GM18507 (cell line): ENCODE measurements around the gene DOK3.

Experiments
- DNase-seq: peaks from one replicate; pipeline ENCODE4 v3.0.0; 2011; ENCODE audit warnings: low read depth; ENCODE audit not compliant: insufficient read length; ENCODE audit errors: extremely low spot score
- FAIRE-seq: peaks from 2 replicates; lab custom pipeline; 2011; peaks lifted over from hg19 to GRCh38; lab: Jason Lieb, UNC

The DOK3 gene

DNA sequence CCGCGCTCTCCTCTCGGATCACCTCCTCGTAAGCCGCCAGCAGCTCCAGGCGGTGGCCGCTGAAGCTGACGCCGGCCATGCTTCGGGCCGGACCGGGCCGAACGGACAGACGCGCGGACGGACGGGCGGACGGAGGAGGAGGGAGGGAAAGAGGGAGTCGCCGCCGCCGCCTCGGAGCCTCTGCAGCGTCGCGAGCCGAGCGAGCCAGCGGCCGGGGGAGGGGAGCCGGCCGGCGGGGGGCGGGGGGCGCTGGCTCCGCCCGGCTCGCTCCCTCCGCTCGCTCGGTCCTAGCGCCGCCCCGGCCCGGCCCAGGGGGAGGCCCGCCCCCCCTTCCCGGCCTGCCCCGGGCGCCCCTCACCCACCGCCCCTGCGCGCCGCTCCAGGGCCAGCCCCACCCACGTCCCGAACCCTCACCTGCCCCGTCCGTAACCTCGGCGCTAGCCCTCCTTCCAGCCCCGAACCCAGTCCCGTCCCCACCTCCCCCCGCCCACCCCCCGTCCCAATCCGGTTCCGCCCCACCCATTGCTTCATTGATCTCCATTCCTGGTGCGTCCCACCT is 36.1 kb downstream of the DOK3 start, which contains the start of gene DBN1:
Gene DBN1 (minus strand): TSS at position 192 of the 559 bp plus-strand sequence. CDS start 113 bp downstream, at position 79.
- no peak for DNase-seq
- FAIRE-seq: no peak

DNA sequence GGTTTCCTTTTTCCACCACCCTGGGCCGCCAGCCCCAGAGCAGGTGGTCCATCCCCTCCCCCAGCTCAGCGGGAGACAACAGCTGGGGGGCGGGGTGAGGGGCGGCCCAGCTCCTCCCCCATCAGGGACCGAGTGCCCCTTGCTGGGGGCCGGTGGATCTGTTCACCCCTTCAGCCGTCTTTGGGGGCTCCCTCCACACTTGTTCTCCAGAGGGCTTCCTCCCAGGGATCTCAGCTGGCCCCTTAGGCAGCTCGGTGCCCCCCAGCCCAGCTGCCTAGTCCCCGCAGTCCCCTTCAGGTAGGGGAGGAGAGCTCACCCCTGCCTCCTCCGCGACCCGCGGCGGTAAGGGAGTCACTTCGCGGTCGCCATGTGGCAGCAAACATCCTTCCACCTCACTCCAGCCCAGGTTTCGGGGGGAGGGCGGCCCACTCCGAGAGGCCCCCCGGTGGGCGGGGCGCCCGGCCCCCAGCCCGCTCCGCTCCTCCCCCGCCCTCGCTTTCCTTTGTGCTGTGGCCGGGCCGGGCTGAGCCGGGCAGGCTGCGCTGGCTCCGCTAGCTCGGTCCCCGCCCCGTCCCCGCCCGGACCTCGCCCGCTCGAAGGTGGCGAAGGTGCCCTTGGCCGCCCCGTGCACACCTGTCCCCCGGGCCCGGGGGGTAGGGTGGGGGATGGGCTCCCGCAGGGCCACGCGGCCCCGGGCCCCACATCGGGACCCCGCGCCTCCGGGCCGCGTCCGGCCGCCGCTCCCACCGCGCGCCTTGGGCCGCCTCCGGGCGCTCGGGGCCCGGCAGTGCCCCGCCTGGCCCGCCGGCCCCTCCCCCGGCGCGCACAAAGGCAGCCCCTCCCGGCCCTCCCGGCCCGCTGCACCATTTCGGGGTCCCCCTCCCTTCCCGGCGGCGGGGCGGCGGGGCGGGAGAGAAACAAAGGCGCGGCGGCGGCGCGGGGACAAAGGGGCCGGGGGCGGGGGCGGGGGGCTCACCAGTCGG is 36.9 kb downstream of the DOK3 start:
- no peak for DNase-seq

DNA sequence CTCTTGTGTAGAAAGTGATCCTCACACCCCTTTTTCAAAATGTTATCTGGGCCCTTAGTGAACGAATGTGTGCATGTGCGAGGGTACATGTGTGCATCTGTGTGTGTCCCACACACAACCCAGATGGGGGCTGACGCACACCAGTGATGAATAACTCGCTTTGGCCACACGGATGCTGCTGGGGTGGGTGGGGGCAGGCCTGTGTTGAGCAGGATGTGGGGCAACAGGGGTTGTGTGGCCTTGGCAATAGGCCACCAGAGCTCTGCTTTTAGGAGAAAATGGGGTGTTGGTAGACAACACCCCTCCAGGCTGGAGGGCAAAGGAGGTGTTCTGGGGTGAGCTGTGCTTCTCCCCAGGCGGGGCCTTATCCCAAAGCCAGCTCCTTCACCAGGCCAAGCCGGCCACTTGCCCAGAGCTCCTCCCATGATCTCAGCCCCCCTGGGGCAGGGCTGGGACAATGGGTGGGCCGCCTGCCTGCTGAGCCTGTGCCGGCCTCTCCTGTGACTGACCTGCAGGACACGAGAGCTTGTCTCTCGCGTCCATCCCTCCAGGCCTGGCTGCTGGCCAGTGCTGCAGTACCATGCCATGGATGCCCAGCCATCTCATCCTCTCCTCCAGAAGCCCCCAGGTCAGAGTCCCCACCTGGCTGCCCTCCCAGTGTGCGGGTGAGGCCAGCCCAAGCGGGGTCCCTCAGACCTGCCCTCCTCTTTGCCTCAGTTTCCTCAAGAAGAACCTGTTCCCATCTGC is 37.8 kb downstream of the DOK3 start:
- FAIRE-seq: no peak
- DNase-seq: no peak

More for the DNA sequence above, 36.9 kb downstream of the DOK3 start:
- no peak for FAIRE-seq

DNA sequence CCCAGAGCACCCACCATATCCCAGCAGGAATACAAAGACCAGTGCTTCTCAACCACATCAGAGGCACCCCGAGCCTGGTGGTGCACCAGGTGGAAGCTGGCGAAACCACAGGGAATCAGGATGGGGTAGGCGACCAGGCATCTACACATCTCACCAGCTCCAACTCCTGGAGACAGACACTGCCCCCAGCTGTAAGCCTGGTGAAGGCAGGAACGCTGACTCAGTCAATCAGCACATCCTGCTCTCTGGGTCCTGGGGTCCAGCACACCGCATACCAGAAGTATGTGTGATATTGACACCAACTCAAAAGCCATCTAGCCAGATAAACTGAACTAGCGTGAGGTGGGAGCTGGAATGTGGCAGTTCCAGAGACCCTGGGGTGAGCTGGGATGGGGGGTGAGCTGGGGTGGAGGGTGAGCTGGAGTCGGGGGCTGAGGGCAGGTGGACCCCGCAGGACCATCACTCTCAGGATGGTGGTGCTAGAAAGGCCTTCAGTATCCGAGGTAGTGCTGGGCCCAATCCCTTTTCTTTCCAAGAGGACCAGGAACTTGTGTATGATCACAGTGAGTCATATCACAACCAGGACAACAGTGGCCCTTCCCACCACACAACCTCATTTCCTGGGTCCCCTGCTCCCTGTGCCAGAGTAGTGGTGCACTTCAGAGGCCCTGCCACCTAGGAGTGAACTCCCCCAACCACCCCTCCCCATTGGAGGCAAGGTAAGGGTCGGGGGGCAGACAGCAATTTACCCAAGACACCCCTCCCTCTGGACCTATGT is 38.7 kb downstream of the DOK3 start:
- FAIRE-seq (no peak), DNase-seq (no peak)

DNA sequence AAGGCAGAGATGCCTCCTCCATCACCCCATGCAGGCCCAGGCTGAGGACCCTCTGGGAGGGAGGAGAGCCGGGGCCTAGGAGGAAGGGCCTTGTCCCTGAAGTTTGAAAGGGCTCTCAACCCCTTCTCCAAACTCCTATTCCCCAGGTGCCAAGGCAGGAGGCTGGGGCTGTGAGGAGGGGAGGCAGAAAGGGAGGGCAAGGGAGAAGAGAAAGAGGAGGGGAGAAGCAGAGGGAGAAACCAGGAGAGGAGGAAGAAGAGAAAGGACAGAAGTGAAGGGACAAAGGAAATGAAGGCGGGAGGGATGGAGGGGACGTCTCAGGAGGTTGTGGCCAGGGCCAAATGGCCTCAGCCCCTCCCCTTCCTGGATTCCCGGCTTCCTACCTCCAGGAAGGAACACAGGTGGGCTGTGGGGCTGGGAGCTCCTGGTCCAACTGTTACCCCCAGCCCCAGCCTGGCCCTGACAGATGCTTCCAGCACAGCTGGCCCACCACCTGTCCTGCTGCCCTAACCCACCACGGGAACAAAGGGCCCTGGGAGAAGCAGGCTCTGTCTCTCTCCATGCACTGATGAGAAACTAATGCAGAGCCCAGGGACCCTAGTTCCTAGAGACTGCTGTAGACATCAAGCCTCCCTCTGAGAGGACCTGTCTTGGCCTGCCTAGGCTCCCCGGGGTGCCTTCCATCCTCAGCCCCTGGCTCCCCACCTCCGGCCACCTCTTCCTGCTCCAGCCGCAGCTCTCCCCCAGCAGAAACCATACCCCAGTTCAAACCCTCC is 39.7 kb downstream of the DOK3 start:
- DNase-seq: no peak
- no peak for FAIRE-seq

DNA sequence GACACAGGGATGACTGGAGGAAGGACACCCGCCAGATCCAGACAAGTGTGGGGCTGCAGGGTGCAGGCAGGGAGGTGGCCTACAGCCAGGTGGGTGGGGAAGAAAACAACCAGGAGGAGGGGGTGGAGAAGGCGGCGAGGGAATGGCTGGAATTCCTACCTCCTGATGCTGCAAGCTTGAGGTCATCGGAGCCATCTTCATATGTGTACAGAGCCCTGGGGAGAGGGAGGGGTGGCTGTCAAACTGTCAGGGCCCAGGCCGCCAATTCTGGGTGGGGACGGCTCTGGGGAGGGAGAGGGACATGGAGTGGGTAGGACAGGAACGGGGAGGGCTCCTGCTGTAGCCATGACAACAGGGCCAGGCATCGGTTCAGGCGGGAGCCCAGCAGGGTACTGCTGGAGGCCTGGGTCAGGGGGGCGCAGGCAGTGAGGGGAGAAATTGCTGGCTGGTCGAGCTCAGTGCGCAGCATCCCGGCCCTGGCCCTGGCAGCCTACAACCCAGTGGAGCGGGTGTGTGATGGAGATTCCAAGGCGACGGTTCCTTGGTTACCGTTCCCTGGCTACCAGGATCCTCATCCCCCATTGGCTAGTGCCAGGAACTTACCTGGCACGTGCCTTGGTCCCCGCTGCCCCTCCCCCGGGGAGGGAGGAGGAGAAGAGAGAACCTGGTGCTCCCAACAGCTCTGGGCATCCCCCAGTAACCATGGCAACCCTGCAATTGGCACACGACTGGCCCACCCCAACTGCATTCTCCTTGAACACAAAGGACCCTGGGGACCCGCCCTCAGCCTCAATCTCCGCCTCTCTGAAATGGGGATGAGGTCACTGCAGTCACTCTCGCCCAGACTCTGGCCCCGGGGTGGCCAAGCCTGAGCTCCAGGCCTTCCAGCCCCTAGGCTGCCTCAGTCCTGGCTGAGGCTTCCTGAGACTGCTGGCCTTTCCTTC is 40.7 kb downstream of the DOK3 start:
- FAIRE-seq (no peak), DNase-seq (no peak)

DNA sequence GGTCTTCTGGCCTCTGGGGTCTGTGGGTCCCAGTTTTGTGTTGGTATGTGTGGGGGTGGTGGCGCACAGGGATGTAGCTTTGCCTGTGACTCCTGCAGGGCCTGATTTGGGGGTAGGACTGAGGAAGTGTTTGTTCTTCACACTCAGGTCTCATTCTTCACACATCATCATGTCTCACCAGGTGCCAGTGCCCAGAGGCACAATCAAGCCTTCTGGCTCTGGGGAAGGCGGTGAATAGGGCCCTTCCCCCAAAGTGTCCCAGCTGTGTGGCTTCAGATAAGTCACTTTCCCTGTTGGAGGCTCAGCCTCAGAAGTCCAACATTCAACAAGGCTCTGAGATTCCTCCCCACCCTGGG is 41.3 kb downstream of the DOK3 start:
- FAIRE-seq (no peak), DNase-seq (no peak)

DNA sequence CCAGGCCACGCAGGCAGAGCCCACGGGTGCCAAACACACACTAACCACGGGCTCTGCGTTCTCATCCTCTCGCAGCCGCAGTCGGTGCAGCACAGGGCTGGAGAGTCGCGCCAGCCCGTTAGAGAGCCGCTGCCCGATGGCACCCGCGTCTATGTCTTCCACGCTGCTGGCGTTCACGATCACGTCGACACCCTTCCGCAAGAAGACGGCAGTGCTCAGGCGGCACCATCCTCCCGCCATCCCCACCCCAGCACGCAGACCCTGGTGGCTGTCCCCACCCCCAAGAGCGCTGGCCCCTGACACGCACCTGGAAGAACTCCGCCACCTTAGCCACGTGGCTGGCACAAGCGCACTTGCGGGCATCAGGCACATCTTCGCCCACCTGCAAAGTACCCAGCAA is 42.2 kb downstream of the DOK3 start:
- DNase-seq: no peak

DNA sequence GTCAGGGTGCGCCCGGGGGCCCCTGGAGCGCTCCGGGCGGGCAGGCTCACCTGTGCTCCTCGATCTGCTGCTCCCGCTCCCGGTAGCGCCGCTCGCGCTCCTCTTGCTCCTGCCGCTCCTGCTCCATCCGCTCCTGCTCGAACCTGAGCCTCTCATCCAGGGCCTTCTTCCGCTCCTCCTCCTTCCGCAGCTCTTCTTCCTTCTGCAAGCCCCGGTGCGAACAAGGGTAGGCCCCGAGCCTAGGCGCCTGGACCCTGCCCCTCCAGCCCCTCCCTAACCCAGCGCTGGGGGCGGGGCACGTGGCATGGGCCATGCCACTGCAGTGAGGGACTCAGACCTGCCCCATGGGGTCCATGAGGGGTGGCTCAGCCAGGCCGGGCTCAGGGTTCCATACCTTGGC is 42.8 kb downstream of the DOK3 start:
- FAIRE-seq: no peak

More for the DNA sequence above, 42.2 kb downstream of the DOK3 start:
- no peak for FAIRE-seq

DNA sequence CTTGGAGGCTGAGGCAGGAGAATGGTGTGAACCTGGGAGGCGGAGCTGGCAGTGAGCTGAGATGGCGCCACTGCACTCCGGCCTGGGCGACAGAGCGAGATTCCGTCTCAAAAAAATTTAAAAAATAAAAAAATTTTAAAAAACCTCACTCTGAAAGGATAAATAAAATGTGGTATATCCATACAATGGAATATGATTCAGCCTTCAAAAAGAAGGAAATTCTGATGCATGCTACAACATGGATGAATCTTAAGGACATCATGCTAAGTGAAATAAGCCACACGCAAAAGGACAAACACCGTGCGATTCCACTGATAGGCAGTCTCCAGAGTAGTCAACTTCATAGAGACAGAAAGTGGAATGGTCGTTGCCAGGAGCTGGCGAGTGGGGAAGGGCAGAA is 44.6 kb downstream of the DOK3 start:
- DNase-seq: no peak
- no peak for FAIRE-seq

More for the DNA sequence above, 42.8 kb downstream of the DOK3 start:
- DNase-seq: no peak

DNA sequence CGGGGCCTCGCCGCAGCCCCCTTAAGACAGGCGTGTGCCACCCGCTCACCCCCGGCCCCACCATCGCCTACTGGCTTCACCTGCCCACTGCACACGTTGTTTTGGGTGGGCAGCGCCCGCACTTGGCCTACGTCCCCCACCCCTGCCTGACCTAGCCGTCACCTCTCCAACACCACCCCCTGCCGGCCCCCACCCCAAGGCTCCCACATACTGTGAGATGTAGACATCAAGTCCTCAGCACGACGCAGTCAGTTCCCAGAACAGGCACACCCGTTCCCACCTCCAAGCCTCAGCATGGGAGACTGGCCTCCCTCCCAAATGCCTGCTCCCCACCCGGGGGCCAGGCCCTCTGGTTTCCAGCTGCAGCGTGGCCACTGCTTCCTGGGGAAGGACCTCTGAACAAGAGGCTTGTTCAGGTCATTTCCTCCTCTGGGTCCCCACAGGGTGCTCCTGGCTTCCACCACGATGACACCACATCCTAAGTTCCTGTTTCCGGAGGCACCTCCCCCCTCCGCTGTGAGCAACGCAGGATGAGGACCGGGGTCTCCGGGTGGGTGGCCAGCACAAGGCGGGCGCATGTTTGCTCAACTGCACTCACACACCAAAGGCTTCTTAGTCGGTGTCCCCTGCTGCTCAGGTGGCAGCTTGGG is 47.5 kb downstream of the DOK3 start:
- FAIRE-seq: no peak
- no peak for DNase-seq

DNA sequence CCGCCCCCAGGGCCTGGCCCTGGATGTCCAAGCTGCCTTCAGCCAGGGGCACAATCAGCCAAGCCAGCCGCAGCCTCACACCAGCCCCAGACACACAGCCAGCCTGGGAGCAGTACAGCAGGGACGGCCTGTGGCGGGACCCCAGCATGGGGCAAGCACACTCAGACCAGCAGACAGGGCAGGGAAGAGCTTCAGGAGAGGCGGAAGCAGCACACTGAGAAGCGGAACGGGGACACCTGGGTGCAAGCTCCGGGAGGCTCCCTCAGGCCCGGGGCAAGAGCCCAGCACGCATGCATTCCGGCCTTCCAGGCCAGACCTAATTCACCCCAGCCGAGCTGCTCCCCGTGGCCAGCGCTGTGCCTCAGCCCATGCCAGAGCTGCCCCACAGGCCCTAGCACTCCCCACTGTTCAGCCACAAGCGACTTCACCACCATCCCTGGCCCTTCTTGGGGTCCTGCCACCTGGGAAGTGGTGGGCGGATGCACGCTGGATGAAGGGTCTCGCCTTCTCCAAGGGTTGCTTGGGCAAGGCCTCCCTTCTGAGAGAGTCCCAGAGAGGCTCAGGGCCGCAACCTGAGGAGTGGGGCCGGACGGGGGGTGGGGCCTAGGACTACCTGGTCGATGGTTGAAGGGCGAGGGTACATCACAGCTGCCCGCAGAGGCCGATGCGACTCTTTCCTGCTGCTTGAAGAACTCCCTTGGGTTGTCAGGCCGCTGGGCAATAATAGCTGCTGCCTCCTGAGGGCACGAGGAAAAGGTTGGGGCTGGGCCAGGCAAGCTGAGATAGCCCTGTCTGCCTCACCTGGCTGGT is 49.6 kb downstream of the DOK3 start:
- no peak for FAIRE-seq
- DNase-seq: no peak

DNA sequence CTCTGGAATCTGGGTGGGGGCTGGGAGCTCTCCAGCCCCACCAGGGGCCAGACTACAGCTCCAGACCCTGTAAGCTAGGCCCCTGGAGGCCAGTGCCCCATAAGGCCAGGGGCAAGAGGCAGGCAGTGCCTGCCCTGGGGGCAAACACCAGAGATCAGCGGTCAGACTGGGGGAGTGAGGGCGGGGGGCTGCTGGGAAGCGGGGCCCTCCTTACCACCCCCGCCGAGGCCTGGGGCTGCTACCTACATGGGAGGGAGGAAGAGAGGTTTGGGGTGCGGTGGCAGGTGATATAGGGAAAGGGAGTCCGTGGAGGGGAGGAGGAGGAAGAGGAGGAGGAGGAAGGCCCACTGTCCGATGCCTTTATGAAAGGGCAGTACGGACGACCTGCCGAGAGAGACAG is 50.3 kb downstream of the DOK3 start:
- FAIRE-seq (no peak), DNase-seq (no peak)

DNA sequence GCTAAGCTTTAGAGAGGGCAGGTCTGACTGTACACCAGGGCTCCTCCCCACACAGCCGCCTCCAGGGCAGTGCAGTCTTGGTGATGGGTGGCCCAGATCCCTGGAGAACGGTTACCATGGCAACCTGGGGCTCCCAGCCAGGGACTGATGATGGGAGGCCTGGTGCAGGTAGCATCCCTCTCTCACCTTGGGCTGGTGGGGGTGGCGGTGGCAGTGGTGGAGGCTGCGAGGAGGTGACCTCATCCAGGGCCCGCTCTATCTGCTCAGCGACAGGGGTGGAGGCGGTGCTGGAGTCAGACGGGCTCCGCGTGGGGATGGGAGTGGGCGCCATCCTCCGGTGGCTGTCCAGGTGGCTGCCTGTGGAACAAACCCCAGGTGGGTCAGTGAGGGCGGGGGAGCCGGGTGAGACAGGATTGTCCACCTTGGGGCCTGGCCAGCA is 50.7 kb downstream of the DOK3 start:
- no peak for DNase-seq

DNA sequence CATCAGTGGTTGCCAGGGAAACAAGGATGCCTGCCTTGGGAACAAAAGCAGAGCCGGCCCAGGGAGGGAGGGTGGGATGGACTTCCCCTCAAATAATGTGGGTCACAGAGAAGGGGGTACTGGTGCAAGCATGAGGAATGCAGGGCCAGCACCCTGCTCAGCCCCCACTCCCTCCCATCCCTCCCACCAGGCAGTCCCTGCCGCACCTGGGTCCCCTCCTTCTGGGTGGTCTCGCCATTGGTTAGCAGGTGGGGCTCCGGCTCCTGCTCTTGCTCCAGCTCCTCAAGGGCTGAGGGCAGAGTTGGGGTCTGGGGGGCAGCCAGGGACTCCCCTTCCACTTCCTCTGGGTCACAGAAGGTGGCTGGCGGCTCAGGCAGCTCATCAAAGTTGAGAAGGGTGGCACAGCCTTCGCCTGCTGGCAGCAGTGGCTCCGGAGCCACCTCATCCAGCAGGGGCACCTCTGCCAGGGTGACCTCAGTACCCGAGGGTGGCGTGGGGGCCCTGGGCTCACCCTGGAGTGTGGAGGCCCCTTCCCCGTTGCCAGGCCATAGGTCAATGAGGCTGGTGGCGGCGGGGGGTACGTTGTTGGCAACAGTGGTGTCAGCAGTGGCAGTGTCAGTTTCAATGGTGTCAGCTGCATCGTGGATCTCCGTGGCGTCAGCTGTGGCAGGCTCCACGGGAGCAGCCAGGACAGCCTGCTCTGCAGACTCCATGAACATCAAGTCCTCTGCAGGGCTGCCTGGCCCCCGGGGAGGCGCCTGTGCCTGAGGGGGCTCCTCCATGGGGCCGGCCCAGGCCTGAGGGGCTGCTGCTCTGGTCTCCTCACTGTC is 51.6 kb downstream of the DOK3 start:
- FAIRE-seq: no peak
- no peak for DNase-seq

More for the DNA sequence above, 50.7 kb downstream of the DOK3 start:
- FAIRE-seq: no peak
